ENCODE measurements around the gene GLCE. TPM values are rescaled to one million over a fixed set of nuclear protein-coding genes. Genes with fewer than 3 reads are reported as not detected.

The GLCE gene
- total RNA-seq, 1 donor from 2014 or later = 33.8 TPM

DNA sequence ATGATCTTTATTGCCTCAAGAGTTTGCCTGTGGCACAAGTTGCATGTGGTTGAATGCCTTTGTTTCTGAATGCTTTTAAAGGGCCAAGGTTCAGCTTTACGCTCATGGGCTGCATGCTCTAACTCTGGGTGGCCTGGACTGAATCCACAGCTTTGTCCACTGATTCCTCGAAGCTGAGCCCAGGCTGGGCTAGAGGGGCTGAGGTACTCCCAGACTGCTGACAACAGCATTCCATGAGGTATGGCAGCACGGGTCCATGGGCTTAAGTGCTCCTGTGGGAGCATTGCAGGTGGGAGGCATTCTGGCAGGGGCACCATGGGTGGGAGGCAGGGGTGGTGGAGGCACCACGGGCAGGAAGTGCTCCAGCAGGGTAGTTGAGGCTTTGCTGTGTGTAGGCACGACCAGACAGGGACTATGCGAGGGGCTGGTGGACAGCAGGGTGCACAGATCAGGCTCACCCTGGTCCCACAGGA lies 61.6 kb downstream of the GLCE start:
- Mint-ChIP-seq H3K36me3 (peaks cover 31% of the 10 kb centered on the region), H3K27ac (no peak overlapping the region), H3K27me3 (no peaks in the 10 kb centered on the region), H3K4me3 (no peak overlapping the region), H3K9me3 (peaks cover 15% of the 10 kb centered on the region), H3K4me1 (ENCODE audit: unreplicated experiment) (peaks cover 7% of the 10 kb centered on the region)
- TF ChIP-seq, protein P1, sequence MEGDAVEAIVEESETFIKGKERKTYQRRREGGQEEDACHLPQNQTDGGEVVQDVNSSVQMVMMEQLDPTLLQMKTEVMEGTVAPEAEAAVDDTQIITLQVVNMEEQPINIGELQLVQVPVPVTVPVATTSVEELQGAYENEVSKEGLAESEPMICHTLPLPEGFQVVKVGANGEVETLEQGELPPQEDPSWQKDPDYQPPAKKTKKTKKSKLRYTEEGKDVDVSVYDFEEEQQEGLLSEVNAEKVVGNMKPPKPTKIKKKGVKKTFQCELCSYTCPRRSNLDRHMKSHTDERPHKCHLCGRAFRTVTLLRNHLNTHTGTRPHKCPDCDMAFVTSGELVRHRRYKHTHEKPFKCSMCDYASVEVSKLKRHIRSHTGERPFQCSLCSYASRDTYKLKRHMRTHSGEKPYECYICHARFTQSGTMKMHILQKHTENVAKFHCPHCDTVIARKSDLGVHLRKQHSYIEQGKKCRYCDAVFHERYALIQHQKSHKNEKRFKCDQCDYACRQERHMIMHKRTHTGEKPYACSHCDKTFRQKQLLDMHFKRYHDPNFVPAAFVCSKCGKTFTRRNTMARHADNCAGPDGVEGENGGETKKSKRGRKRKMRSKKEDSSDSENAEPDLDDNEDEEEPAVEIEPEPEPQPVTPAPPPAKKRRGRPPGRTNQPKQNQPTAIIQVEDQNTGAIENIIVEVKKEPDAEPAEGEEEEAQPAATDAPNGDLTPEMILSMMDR (conservative IDR thresholded peaks at IDR 0.05) = no peak
- DNase-seq (ENCODE audit: extremely low spot score, unreplicated experiment) = no peak

DNA sequence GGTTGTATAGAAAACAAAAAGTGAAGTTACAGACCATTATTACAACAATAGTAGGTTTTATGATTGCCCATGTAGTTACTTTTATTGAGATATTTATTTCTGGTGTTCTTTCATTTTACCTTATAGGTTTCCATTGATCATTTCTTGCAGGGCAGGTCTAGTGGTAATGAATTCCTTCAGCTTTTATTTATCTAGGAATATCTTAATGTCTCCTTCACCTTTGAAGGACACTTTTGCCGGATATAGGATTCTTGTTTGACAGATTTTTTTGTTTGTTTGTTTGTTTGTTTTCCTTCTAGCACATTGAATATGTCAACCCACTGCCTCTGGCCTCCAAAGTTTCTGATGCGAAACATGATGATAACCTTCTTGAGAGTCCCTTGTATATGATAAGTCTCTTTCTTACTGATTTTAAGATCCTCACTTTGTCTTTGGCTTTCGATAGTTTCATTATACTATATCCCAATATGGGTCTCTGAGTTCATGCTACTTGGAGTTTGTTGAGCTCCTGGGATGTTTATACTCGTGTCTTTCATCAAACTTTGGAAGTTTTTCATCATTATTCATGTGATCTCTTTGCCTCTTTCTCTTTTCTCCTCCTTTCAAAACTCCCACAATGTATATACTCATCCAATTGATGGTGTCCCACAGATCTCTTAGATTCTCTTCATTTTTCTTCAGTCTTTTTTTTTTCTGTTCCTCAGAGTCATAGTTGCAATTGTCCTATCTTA lies 62.8 kb downstream of the GLCE start:
- Mint-ChIP-seq H3K4me3 (no peak overlapping the region), H3K27me3 (no peaks in the 10 kb centered on the region), H3K27ac (no peak overlapping the region), H3K9me3 (peaks cover 15% of the 10 kb centered on the region), H3K4me1 (ENCODE audit: unreplicated experiment) (peaks cover 7% of the 10 kb centered on the region), H3K36me3 (peaks cover 34% of the 10 kb centered on the region)
- TF ChIP-seq, protein P1 (conservative IDR thresholded peaks at IDR 0.05) = no peak
- no peak for DNase-seq (ENCODE audit: extremely low spot score, unreplicated experiment)

DNA sequence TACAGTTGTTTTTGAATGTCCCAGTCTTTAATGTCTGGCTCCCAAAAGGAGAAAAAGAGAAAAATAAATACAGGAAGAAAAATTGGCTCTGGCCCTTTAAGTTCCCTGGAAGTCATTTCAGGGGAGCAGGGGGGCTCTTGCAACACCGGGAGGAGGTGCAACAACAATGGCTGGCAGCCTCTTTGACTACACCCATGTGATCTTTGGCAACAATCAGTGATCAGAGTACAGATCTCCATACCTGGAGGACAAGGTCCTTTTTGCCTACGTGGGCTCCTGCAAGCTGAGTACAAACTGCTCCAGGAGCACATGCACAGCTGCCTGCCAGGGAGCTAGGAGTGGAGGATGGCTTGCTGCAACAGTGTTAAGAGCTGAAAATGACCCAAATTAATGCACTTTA lies 63.9 kb downstream of the GLCE start:
- peaks cover 7% of the 10 kb centered on the region for H3K4me1 Mint-ChIP-seq (ENCODE audit: unreplicated experiment)
- peaks cover 41% of the 10 kb centered on the region for H3K36me3 Mint-ChIP-seq
- TF ChIP-seq, protein P1 (conservative IDR thresholded peaks at IDR 0.05) = no peak
- no peak for DNase-seq (ENCODE audit: extremely low spot score, unreplicated experiment)
- H3K9me3 Mint-ChIP-seq = peaks cover 15% of the 10 kb centered on the region
- no peak overlapping the region for H3K4me3 Mint-ChIP-seq
- no peaks in the 10 kb centered on the region for H3K27me3 Mint-ChIP-seq
- peak overlapping the region; percentile 37 for H3K27ac Mint-ChIP-seq

DNA sequence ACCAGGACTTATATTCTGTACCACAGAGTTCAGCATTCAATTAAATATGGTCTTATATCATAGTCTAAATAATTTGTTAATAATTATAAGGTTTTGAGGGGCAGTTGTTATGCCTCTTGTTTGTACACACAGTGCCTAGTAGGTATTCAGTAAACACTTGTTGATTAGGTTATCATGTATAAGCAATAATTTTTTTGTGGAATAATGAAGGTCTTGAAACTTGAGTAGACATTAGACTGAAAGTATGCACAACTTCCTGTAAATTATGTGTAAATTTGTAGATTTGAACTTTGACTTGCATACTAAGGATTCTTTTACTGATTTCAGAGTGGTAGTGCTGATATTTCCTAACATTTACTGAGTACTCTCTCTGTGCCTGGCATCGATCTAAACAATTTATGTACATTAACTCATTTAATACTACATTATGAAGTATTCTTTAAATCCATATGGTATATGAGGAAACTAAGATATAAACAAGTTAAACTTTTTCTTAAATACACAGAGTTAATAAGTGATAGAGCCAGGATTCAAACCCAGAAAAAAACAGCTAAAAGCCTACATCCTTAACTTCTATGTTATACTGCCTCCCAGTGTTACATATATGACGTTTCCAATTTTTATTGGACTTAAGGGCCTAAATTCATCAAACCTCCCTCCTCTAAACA lies 65.1 kb downstream of the GLCE start:
- no peak overlapping the region for H3K4me3 Mint-ChIP-seq
- DNase-seq (ENCODE audit: extremely low spot score, unreplicated experiment) = no peak
- peaks cover 38% of the 10 kb centered on the region for H3K36me3 Mint-ChIP-seq
- H3K4me1 Mint-ChIP-seq (ENCODE audit: unreplicated experiment) = peaks cover 7% of the 10 kb centered on the region
- H3K9me3 Mint-ChIP-seq = peaks cover 15% of the 10 kb centered on the region
- TF ChIP-seq, protein P1 (conservative IDR thresholded peaks at IDR 0.05) = peak; percentile 61
- no peaks in the 10 kb centered on the region for H3K27me3 Mint-ChIP-seq
- no peak overlapping the region for H3K27ac Mint-ChIP-seq

DNA sequence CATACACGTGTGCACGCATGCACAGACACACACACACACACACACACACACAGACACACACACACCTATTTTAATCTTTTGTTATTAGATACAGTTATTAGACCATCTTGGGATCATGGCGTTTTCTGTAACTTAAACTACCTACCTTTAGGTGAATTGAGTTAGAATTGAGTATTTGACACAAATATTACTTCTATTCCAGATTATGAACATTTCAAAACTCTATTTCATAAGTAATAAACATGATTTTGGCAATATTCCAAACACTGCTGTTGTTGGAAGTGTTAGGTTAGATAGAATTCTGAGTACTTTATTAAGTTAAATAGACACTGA lies 65.6 kb downstream of the GLCE start:
- H3K27ac Mint-ChIP-seq = no peak overlapping the region
- peaks cover 7% of the 10 kb centered on the region for H3K4me1 Mint-ChIP-seq (ENCODE audit: unreplicated experiment)
- H3K9me3 Mint-ChIP-seq = peaks cover 14% of the 10 kb centered on the region
- TF ChIP-seq, protein P1 (conservative IDR thresholded peaks at IDR 0.05) = peak; percentile 7
- H3K36me3 Mint-ChIP-seq = peaks cover 35% of the 10 kb centered on the region
- H3K27me3 Mint-ChIP-seq = no peaks in the 10 kb centered on the region
- DNase-seq (ENCODE audit: extremely low spot score, unreplicated experiment) = no peak
- H3K4me3 Mint-ChIP-seq = no peak overlapping the region

Data from type B pancreatic cell (in vitro differentiated cells).